ENCODE measurements around the gene OGFOD3.
"Not testable (repeated sequence)": the region's sequence is repeated elsewhere in the genome, so short reads cannot be mapped to it uniquely, and the experiment has no call there.

DNA sequence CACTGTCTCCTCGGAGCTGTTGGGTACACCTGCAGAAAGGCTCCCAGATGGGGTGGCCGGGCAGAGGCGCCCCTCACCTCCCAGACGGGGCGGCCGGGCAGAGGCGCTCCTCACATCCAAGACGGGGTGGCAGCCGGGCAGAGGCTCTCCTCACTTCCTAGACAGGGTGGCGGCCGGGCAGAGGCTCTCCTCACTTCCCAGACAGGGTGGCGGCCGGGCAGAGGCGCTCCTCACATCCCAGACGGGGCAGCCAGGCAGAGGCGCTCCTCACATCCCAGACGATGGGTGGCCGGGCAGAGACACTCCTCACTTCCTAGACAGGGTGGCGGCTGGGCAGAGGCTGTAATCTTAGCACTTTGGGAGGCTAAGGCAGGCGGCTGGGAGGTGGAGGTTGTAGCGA is 35.3 kb upstream of the OGFOD3 start:
- not testable (repeated sequence) for TF ChIP-seq POLR2AphosphoS5 (IDR thresholded peaks at IDR 0.05)
- TF ChIP-seq, protein P1, sequence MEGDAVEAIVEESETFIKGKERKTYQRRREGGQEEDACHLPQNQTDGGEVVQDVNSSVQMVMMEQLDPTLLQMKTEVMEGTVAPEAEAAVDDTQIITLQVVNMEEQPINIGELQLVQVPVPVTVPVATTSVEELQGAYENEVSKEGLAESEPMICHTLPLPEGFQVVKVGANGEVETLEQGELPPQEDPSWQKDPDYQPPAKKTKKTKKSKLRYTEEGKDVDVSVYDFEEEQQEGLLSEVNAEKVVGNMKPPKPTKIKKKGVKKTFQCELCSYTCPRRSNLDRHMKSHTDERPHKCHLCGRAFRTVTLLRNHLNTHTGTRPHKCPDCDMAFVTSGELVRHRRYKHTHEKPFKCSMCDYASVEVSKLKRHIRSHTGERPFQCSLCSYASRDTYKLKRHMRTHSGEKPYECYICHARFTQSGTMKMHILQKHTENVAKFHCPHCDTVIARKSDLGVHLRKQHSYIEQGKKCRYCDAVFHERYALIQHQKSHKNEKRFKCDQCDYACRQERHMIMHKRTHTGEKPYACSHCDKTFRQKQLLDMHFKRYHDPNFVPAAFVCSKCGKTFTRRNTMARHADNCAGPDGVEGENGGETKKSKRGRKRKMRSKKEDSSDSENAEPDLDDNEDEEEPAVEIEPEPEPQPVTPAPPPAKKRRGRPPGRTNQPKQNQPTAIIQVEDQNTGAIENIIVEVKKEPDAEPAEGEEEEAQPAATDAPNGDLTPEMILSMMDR (IDR thresholded peaks at IDR 0.05), result not testable (repeated sequence)

Data from stomach (tissue), 4 donors.